GM12865 (cell line): ENCODE data around the gene DTNBP1.

Experiments
- DNase-seq: peaks from one replicate; pipeline ENCODE4 v3.0.0; 2010; ENCODE audit warnings: low read depth
- H3K4me3 ChIP-seq: 2 replicates; pipeline ENCODE4 v1.5.1; 2011; ENCODE audit warnings: mild to moderate bottlenecking, low read depth, low read length, control low read depth
- CTCF ChIP-seq: IDR thresholded peaks from 2 replicates; pipeline ENCODE4 v1.5.1; 2011; ENCODE audit warnings: low read length, control low read depth, low read depth, inconsistent platforms; ENCODE audit not compliant: insufficient read depth; ENCODE audit errors: missing control alignments

DTNBP1 gene

GRCh38 chr6:15643542-15643941, 19.3 kb downstream of the DTNBP1 start:
- TF ChIP-seq CTCF = no peak
- no peak overlapping the region for H3K4me3 ChIP-seq
- no peak for DNase-seq

GRCh38 chr6:15642276-15642675, 20.6 kb downstream of the DTNBP1 start:
- TF ChIP-seq CTCF = peak; percentile 22
- H3K4me3 ChIP-seq = no peak overlapping the region
- peak; percentile 32 for DNase-seq

GRCh38 chr6:15638373-15638772, 24.5 kb downstream of the DTNBP1 start:
- H3K4me3 ChIP-seq = no peak overlapping the region
- no peak for TF ChIP-seq CTCF
- no peak for DNase-seq

- no peak for TF ChIP-seq CTCF
- no peak for DNase-seq
- H3K4me3 ChIP-seq = no peak overlapping the region
These were observed 31.4 kb downstream of the DTNBP1 start for GRCh38 chr6:15631432-15631831.

GRCh38 chr6:15630202-15630601, 32.6 kb downstream of the DTNBP1 start:
- DNase-seq = no peak
- no peak overlapping the region for H3K4me3 ChIP-seq
- no peak for TF ChIP-seq CTCF

- TF ChIP-seq CTCF = no peak
- no peak overlapping the region for H3K4me3 ChIP-seq
- DNase-seq = no peak
These were observed 33.3 kb downstream of the DTNBP1 start for GRCh38 chr6:15629487-15629886.

GRCh38 chr6:15628499-15629131, 34.2 kb downstream of the DTNBP1 start:
- TF ChIP-seq CTCF = no peak
- no peak overlapping the region for H3K4me3 ChIP-seq
- no peak for DNase-seq
